ENCODE data around the gene ZEB2.

ZEB2 gene

DNA sequence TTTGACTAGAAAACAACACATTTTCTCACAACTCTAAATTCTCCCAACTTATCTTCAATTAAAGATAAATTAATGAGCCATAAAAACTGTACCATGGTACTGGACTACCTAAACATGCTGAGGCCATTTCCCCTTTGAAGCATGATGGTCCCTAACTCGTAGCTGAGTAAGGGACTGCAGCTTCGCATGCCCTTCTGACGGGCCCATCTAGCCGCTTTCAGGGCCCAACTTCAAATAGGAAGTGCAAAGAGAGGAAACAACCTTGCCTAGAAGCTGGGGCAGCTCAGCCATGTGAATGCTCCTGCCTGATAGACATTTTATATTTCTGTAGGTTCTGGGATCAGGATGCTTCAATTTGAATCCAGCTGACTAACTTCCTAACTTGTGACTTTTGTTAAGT lies 72.4 kb downstream of the ZEB2 start:
- no peak for DNase-seq

DNA sequence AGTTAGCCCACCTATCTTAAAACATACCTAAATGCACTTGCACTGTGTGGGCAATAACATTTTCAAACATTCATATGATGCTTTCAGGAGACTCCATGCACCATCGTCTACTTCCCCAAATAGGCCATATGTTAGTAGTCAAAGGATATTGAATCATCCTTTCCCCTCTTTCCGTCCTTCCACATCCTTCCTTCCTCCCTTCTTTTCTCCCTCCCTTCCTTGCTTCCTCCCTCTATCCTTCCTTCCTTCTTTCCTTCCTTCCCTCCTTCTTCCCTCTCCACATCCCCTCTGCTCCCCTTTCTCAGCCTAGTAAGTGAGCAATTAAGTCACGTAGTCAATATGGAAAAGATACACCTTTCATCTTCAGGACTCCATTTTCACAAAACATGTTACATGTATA lies 73.8 kb downstream of the ZEB2 start:
- no peak for DNase-seq

DNA sequence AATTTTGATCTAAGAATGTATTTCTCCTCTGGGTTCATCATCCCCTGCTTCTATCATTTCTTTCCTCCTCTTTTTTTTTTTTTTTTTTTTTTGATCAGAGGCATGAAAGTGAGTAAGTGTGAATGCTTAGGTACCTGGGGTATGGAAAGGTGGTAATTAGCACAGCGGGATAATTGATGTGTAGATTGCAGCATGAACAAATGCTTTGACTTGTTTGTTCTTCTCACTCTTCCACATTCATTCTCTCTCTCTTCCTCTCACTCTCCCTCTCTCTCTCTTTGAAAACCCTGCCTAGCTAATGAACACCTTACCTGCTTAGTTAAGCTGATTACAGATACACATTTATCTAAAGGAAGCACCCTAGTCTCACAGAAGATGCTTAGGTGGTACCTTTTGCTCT lies 74.7 kb downstream of the ZEB2 start:
- DNase-seq = no peak

DNA sequence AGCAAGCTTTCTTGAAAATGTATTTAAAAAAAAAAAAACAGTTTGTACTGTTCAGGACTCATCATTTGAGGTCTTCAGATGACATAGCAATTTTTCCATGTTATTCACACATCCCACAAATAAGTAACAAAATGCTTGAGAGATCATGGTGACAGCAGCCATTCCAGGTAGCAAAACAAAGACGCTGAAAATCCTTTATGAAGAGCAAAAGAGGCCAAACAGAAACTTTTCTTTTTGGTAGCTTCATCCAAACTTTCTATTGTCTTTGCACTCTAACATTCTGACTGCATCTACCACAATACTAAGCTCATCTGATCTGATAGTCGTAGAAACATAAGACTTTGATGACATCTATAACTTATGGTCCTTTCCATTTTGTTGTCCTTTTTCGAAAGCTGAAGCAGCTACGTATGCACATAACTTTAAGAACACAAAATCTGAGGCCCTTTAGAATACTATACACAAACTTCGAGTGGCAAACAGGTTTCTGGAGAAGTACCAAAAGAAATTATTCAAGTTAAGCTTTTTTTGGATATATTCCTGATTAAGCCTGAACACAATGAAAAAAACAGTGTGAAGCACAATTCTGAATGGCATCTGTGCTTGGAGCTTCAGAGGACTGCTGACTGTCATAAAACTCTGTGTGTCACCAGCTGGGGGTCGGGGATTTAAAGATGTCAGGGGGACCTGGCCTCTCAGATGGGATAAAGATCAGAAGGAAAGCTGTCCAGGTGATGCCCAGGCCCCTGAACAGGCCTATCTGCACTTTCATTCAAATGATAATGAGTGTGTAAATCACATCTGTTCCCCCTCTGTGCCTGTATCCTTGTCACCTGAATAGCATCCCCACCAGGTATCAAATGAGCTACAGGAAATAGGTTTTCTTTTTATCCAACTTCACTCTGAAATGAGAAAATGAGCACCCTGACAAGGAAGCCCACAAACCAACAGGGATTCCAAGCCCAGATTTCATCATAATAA lies 75.8 kb downstream of the ZEB2 start:
- no peak for DNase-seq

DNA sequence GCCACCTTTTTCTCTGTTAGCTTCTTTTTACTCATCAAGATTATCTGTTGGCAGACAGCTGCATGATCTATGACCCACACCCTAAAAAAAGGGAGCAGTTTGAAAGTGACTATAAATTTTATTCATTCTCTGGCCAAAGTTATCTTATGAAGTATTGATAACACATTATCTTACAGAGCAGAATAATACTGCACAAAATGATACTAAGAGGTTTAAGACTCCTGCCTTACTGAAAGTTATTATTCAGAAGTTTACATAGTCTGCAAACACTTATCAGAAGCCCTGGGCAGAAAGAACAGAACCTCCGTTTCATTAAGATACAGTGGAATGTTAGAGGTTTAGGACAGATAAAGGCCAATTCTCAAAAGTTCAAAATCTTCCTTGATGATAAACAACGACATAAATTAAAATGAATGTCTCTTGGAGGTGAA lies 78.2 kb downstream of the ZEB2 start:
- DNase-seq = no peak

DNA sequence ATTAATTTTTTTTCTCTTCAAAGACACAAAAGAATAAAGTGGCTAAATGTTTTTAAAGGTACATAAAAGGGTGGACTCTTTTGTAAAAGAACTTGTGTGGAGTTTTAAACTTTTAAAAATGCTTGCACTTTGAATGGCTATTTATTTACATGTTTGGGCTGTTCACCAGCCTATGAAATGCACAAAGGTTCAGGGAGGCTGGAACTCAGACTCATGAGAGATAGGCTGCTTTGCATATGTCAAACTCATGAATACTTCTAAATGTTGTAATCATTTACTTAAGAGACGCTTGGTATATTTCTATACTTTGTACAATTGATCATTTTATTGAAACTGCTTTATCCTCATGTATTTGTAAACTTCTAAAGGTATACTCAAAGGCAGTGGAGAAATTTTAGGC lies 79.9 kb downstream of the ZEB2 start:
- DNase-seq = no peak

DNA sequence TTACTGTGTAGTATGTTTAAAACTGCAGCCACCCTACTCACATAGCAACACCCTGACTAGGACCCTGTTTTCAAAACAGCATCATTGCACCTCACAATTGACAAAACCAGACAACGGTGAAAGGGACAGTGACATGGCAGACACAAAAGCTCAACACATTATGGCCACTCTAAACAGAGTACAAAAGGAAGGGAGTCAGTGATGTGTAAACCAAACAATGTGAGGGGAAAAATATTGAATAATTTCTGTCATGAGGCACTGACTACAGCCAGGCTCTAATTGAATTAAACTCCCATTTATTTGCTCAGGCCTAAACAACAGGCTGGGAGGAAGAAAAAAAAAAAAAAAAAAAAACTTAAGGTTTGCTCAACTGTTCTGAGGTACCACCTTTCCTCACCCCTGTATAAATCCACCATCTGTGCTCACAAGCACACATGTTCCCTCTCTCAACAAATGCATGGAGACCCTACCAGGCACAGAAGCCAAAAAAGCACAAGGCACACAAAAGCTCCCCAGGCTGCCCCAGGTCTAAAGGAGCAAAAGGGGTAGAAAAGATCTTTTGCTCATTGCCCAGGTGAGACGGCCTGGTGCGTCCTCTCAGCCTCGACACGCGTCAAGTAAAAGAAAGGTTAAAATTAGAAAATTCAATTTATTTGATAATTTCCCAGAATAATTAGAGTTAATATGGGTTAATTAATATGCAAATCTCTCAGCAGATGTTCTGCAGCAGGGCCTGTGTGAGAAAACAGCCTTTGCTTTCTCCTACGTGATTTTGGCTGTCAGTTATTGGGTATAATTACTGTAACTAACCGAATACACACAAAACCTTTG lies 80.9 kb downstream of the ZEB2 start:
- DNase-seq = no peak

DNA sequence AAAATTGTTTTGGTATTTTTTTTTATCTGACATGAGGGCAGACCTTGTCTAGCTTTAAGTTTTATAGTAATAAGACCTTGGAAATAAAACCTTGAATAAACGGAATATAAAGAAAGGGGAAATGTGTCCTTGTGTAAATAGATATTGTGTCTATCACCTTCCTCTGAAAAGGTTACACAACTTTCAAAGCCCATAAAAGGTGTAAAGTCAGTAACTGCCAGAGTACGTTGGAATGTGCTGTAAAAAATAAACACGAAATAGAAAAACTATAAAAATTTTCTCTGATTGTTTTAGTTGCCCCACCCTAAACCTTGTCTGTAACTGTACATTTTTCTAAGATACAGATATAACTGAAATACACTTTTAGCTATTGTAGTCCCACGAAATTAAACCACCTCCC lies 82.3 kb downstream of the ZEB2 start:
- no peak for DNase-seq

DNA sequence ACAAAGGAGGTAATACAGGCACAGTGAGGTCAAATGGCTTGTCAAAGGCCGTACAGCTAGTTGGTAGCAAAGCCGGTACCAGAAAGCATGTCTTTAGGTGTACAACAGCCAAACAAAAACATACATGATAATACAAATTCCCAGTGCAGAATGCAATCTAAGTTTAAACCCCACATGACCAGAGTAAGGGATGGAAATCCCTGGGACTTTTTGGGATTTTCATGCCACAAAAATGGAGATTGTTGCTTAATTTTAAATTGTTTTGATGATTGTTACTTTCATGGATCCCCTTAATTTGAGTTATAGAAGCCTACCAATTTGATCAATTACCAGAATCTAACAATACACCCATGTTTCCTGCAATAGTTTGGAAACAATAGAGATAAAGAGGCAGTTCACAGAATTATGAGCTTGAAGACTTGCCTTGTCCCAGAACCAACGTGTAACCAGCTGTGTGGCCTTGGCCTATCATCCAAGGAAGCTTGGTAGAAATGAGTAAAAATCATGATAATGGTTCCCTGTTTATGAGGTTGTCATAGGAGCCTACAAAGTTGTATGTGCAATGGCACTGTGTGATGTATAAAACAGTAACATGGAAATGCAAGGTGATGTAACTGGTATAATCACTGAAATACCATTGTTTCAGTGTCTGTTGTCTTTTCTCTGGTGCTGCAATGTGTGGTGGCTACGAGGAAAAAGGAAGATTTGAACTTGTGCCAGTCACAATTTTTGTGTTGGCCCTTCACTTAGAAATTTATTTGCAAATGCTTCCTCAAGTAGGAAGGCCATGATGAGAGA lies 85.3 kb downstream of the ZEB2 start:
- no peak for DNase-seq

DNA sequence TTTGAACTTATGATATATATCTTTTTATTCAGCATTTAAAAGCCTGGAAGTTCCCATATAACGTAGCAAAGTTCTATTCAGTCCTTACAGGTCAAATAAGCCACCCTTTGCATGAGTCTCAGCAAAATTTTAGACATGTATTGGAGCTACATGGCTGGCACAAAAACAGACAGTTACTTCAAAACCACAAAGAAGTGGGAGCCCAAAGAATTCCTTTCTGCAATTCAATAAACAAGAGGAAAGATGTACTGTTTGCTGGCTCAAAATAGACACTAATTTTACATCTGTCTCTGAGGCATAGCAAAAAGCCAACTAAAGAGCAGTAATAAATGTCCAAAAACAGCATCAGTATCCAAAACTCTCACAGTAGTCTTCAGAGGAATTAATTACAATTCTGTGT lies 87.0 kb downstream of the ZEB2 start:
- no peak for DNase-seq

DNA sequence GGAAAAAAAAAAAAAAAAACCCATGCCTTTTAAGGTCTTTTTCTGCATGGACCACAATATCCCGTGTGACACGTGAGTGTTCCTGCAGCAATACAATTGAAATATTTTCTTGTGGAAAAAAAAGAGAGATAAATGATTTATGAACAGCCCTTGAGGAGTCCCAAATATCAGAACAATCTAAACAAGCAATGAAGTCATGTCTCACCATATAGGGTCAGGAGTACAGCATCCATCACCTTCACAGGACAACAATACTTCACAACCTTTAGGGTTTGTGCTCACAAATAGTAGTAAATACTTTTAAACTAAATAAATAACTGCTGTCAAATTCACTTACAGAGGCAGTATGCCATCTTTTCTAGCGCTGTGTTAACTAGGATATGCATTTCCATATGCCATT lies 87.9 kb downstream of the ZEB2 start:
- no peak for DNase-seq

DNA sequence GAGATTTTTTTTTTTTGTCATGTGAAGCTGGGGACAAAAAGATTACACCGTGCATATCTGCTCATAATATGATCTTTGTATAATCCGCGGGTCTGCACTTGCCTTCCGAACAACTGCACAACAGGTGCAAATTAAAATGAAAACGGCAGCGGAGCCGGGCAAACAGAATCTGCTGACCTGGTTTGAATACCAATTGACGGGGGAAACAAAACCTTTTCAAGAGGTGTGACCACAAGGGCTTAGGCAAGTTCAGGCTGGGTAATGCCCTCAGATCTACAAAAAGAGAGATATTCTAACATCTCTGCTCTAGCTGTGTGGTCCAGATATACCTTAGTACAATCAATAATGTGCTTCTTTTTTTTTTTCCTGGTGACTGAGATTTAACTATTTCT lies 88.5 kb downstream of the ZEB2 start:
- peak; percentile 11 for DNase-seq

DNA sequence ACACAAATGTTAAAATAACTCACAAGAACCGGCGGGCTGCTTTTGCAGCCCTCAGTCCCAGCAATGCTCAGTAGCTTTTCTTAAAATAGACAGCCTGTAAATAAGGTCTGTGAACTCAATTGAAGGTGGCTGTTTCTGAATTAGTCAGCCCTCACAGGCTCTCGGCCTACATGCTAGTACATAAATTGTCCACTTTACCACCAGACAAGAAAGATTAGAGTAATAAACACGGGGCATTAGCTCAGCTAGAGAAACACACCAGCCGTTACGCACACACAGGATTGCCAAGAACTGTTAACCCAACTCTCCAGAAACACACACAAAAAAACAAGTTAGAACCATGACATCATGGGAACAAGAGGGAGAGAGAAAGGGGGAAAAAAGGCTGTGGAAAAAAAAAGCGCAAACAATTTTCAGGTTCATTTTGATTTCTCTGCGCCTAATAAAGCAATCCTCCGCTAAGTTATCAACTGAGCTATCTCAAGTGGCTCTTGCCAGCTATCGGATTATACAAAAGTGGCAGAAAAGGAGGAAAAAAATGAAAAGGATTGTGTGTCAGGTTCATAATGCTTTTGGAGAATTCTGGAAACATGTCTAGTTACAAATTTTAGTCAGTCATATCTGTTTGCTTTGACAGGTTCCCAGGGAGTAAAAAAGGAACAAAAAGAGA lies 89.1 kb downstream of the ZEB2 start:
- peak; percentile 73 for DNase-seq

DNA sequence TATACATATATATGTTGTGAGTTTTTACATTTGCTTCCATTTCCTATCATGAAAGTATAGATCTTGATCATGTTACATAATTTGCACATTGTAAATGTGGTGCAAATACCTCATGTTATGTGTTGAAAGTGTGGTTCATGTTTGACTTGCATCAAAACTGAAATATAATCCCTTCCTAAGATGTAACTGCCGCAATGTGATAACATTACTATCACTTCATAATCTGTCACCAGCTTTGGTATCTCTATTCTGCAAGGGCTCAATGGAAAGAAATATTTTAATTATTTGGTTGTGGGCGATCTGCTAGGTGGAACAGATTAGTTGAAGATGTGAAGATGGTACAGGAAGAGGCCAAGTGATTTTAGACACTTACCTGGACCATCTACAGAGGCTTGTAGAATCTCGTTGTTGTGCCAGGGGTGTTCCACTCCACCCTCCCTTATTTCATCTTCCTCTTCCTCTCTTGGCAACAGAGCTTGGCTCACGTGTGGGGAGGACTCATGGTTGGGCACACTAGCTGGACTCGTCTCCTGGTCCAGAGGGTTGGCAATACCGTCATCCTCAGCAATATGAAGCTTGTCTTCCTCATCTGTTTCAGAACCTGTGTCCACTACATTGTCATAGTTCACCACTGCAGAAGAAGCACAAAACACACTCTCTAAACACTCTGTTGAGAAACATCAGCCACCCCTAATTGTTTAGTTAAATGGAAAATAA lies 90.4 kb downstream of the ZEB2 start:
- no peak for DNase-seq

DNA sequence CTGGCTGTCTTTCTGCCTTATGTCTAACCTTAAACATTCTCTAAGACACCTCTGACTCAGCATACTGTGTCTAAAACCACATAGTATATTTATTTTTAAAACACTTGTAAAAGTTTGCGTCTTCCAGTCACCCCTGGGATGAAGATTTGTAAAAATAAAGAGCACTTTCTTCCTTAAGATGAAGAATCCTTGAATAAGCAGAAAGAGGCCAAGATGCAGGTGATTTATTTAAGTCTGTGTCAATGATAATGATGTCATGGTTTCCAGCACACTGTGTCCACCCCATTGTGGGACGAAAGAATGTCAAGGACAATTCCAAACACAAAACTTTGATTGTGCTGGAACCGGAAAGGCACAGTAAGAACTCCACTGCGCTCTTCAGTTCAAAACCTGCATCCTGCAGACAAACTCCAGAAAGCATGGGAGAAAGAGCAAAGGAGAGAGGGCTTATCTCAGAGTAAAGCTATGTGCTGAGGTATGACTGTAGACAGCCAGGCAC lies 92.9 kb downstream of the ZEB2 start:
- DNase-seq = no peak

DNA sequence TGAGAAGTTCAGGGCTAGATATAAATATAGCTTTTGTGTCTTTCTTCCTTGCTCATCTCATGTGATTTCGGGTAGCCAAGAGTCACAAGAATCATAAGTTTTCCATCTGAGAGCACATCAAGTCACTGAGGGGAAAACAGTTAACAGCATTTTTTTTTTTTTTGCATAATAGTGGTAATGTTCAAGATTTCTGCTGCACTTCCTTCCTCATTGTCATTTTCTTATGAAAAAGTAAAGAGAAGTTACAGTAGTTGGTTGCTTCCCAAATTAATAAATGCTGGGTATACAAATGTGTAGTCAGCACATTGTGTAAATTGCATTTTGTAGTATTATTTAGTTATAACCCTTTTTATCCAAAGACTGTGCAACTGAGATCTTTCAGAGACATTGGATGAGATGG lies 93.6 kb downstream of the ZEB2 start:
- DNase-seq = no peak

DNA sequence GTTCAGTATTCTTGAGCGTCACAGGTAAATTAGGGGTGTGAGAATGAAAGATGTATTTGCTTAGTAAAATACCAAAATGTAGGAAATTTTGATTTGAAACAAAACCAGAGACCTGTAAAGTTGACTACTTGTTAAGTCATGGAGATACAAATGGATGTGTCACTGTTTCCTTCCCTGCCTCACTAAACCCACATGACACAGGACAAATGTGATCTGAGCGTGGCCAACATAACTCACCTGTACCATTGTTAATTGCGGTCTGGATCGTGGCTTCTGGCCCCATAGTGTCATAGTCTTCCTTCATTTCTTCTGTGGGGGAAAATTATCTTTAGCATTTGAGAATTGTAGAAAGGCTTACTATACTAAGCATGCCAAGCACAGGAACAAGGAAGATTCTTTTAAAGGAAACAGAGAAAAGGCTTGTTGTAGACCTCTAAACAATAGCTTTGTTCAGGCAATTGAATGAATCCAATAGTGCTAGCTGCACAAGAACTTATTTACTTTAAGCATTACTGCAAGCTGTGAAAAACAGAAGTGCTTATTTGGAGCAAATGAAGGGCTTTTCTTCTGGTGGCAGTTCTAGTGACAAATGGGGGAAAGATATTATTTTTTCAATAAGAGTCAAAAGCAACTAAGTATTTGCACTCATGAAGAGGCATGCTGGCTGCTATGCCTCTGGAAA lies 95.2 kb downstream of the ZEB2 start:
- DNase-seq = peak; percentile 25

DNA sequence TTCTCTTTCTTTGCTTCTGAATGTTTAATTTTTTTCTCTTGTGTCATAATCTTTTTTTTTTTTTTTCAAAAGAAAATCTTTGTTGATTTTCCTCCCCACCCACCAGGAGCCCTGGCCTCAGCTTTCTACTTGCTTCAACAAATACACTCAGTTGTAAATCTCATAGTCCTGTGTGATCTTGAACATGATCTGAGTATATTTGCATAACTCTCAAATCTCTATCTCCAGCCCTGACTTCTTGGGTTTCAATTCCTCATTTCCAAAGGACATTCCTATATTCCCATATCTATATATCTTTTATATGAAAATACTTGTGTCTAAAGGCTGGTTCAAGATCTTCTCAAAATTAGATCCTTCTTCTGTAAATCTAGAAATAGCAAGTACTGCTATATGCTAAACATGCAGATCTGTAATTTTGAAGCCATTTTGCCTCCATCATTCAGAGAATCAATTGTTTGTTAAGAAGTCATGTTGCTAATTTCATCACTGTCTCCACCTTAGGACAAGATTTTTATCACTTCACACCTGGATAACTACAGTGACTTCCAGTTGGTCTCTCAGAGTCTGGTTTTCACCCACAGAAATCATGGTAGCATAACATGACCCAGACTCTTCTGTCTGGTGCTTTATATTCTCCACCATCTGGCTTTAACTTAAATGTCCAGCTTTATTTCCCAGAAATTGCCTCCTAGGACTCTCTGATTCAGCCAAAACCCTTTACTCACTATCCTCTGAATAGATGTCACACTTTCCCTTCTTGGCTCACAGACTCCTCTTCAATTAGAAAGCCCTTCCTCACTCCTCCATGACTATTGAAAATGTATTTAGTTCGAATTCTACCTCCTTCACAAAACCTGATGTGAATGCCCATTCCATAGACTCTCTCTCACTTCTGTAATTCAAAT lies 98.1 kb downstream of the ZEB2 start:
- DNase-seq = no peak

DNA sequence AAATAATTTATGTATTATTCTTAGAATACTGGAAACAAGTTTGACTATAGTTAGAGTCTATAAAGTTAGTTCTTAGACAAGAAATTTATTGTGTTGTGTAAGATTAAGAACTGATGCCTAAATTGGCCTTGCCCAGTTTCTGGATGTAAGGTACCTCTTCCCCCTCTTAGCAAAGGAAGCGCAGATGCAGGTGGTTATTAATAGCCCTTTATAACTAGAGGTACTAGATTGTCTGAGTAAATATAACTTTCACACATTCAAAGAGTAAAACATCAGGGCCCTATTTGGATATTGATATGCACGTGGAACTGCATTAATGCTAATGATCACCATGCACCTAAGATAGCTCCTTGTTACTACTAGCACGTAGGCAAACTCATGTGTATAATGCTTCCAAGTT lies 100.7 kb downstream of the ZEB2 start:
- DNase-seq = no peak

DNA sequence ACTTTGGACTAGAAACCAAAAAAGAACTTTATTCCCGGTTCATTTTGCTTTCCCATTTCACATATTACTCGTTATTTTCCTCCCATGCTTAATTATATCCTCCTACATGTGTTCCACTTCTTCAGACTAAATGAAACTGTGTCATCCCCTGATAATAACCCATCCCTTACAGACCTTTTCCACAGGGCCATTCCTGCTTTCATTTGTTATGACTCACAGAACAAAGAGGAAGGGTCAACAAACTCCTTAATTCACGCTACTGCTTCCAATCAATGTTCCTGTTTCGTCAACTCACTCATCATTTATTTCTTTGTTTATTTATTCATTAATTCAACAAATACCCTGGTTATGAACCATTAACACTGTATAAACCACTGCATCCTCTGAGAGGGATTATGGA lies 104.5 kb downstream of the ZEB2 start:
- DNase-seq = no peak

Data from NCI-H2227 treated with DMSO at 0.1 percent for 48 hours (cell line).